Measurements from ENCODE around the gene GPHN.

Gene GPHN

GRCh38 chr14:66955159-66955558 is 447.2 kb downstream of the GPHN start:
- no peak for DNase-seq (ENCODE audit: low spot score)

DNA sequence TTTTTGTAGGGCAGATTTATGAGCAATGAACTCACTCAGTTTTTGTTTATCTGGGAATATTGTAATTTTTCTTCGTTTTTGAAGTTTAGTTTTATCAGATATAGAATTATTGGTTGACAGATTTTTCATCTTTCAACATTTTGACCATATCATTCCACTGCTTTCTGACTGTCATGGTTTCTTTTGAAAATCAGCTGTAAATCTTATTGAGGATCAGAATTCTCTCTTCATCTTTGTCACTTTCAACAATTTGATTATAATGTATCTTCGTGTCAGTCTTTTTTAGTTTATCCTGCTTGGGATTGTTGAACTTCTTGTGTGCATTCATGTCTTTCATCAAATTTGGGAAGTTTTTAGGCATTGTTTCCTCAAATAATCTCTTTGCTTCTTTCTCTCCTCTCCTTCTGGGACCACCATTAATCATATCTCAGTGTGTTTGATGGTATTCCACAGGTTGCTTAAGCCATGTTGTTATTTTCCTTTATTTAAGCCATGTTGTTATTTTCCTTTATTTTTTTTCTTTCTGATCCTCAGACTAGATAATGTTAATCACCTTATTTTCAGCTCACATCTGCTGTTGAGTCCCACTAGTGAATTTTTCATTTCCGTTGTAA is 451.6 kb downstream of the GPHN start:
- no peak for DNase-seq (ENCODE audit: low spot score)

DNA sequence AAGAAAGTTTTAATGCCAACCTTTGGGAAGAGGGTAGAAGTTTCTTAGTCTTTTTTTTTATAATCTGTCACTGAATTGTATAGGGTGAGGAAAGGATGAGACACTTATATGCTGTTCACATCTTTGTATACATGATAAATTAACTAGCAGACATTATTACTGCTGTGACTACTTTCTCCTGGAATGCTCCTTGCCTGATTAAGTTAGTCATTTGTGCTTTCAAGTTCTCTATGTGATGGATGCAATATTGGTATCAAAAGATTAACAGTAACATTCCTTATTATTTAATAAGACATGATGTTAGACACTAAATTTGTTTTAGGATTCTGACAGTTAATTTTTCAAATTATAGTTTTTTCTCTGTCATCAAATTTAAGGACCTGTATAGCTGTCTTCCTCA is 457.9 kb downstream of the GPHN start:
- peak; percentile 21 for DNase-seq (ENCODE audit: low spot score)

GRCh38 chr14:66972469-66972868 is 464.5 kb downstream of the GPHN start:
- DNase-seq (ENCODE audit: low spot score): no peak

- peak; percentile 38 for DNase-seq (ENCODE audit: low spot score)
These were observed 466.6 kb downstream of the GPHN start for GRCh38 chr14:66974397-66975025.

DNA sequence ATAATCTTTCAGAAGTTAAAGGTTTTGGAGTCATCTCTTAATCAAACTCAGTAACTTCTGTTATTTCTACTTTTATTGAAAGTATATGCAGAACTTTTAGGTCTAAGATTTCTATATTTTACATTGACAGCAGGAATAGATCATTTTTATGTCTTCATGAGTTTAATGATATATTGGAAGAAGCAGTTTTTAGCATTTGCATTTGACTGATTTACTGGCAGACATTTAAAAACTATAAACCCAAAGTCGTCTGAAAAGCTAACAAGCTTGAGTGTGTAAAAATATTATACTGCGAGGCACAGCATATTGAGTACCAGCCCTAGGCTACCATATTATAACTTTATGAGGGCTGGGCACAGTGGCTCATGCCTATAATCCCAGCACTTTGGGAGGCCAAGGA is 467.3 kb downstream of the GPHN start:
- no peak for DNase-seq (ENCODE audit: low spot score)

- no peak for DNase-seq (ENCODE audit: low spot score)
These were observed 471.4 kb downstream of the GPHN start for GRCh38 chr14:66979101-66979974.

- no peak for DNase-seq (ENCODE audit: low spot score)
These were observed 474.3 kb downstream of the GPHN start for GRCh38 chr14:66982247-66982646.

GRCh38 chr14:66992776-66993175 is 484.8 kb downstream of the GPHN start:
- no peak for DNase-seq (ENCODE audit: low spot score)

- no peak for DNase-seq (ENCODE audit: low spot score)
These were observed 485.6 kb downstream of the GPHN start for GRCh38 chr14:66993512-66993911.

DNA sequence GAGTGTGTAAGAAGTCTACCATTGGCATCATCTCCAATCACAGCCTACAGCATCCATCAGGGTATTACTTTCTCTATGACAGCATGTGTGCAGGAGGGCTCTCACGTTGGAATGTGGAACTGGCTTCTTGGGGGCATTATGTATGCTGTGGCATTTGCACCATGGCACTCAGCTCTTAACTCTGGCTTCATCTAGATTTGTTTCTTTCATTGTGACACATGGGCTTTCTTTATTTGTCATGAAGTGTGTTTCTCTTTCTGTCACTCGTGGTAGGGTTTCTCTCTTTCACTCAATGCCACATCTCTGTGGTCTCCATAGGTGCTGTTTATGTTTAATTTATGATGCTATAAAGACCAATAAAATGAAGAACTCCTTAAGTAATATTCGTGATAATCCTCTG is 490.1 kb downstream of the GPHN start:
- no peak for DNase-seq (ENCODE audit: low spot score)

GRCh38 chr14:66999978-67000377 is 492.0 kb downstream of the GPHN start:
- no peak for DNase-seq (ENCODE audit: low spot score)

DNA sequence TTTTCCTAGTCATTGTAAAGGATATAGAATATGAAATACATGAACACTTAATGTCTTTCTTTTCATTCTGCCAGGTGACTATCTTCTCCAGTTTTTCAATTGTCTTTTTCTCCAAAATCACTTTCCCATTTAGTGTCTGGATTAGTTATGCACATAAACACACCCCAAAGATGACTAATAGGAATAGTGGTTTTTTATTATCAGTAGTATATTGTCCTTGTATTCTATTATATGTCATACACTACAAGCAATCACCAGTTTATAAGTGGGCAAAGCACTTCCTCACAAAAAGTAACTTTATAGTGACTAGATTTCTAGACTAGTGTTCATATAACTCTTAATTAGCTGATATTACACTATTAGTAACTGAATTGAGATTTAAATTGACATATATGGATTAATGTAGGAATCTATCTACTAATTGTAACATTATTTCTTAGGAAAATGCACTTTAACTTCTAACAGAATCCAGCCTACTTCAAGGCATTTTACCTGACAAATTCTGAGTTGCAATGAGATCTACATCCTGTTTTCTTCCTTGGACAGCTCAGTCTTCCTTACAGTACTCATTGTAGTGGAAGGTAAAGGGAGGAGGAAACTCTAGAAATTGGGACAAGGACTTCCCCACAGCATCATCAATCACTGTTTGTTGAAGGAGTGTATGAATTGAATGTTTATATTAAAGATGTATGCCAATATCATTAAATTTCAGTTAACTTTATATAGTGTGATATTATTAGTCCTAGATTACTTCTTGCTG is 495.2 kb downstream of the GPHN start:
- DNase-seq (ENCODE audit: low spot score): no peak

DNA sequence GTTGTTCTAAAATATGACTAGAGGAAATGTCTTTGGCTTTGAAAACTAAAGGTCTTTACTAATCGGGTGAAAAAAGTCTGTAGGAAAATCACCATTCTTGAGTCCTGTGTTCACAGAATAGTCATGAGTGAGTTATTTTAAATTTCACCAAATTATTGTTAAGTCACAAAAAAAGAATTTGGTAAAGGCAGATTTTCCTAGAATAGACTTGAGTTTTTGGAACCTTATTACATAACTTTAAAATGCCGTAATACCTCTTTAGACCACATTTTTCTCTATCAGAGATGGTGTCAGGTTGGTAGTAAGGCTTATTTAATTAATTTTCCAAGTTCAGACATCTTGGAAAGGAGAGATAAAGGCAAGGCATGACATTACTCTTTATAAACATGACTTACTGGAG is 496.6 kb downstream of the GPHN start:
- DNase-seq (ENCODE audit: low spot score): no peak

DNA sequence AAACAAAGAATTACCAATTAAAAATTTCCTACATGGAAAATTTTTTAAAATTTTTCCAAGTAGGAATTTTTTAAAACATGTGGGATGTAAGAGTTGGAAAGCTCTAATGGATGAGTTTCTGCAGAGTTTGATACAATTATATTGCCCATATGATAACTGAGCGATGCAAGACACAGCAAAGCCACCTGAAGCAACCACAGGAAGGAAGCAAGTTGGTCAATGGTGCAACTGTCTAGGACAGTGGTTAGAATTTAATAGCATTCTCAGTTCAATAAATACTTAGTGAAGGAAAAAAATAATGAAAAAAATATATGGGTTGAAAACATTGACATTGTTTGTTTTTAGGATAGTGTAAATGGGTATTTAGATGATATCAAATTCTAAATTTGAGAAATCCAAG is 502.7 kb downstream of the GPHN start:
- DNase-seq (ENCODE audit: low spot score): no peak

GRCh38 chr14:67016856-67017255 is 508.9 kb downstream of the GPHN start:
- no peak for DNase-seq (ENCODE audit: low spot score)

GRCh38 chr14:67018720-67019119 is 510.8 kb downstream of the GPHN start:
- DNase-seq (ENCODE audit: low spot score): no peak

DNA sequence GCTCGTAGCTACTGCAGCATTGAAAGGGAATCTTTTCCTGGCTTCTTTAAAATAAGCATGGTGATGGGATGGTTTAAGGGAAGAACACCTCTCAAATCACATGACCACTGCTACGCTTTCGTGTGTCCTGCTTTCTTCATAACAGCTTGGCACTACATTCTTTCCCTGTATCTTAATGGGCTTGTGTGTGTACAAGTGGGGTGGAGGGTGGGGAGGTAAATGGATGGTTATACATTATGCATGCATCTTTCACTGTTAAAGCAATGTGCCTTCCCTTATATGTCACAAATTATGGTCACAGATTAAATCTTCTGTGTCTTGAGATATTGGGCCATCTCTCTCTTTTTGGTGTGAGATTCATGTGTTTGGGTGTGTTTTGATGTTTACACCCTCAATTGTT is 511.8 kb downstream of the GPHN start:
- DNase-seq (ENCODE audit: low spot score): no peak

DNA sequence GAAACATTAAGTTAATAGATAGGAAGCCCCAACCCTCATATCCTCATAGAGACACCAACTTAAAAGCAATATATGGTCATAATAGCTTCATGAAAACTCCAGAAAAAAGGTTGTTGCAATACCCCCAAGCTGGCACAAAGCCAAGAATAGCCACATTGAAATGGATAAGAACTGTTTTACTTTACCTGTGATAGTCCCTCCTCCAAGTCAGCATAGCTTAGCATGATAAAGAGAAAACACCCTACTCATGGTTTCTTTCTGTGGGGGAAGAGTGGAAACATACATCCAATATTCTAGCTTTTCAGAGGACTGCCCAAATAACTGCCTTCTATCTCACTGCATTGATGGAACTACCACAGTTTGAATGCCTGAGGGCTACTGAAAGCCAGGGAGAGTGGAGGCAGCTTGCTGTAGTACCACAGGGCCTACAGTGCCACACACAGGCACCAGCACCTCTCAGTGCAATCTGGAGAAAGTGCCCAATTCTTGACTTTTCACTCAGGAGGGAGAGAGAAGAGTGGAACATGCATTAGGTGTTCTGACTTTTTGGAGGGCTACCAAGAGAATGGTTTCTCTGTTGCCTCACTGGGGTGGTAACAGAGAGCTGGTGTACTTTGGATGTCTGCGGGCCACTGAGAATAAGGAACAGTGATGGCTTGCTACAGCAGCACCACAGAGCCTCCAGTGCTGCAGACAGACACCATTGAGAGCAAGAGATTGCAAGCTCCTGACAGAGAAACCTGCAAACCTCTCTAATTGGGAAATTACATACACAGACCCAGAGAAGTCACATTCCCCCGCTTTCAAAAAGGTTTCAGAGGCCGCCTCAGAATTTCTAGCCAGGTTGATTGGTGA is 524.2 kb downstream of the GPHN start:
- DNase-seq (ENCODE audit: low spot score): no peak

- DNase-seq (ENCODE audit: low spot score): no peak
These were observed 537.5 kb downstream of the GPHN start for GRCh38 chr14:67045440-67045839.

DNA sequence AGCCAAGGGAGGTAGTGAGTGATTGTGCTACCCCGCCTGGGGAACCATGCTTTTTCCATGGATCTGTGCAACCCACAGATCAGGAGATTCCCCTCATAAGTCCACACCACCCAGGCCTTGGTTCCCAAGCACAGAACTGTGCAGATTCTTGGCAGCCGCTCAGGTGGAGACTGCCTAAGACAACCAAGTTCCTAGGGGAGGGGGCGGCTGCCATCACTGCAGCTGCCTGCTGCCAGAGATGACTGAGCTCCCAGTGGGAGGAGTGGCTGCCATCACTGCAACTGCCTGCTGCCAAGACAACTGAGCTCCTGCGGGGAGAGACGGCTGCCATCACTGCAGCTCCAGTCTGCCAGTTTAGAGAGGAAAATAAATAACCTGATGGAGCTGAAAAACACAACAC is 542.9 kb downstream of the GPHN start:
- no peak for DNase-seq (ENCODE audit: low spot score)

GRCh38 chr14:67056684-67057083 is 548.7 kb downstream of the GPHN start:
- no peak for DNase-seq (ENCODE audit: low spot score)

All from kidney tubule cell (primary cell).